Frontal cortex (tissue), 4 donors: ENCODE data around the gene HTR3B. TPM values are rescaled to one million over a fixed set of nuclear protein-coding genes. Genes with fewer than 3 reads are reported as not detected.

Source experiments
- DNase-seq, 2 donors: peaks; one replicate each; pipeline ENCODE4 v3.0.0; 2012; ENCODE audit warnings: low spot score in 2 of 2
- FAIRE-seq: peaks from 2 replicates; lab custom pipeline; 2012; peaks lifted over from hg19 to GRCh38; lab: Jason Lieb, UNC
- small RNA-seq: library from RNA; depleted of rRNA; stranded (forward); fragments of <200 nt; gene quantifications from one replicate; pipeline ENCODE3, GENCODE V24; 2014
- total RNA-seq: library from RNA; depleted of rRNA; stranded (reverse); fragments of >200 nt; gene quantifications from one replicate; pipeline ENCODE4 v1.2.3, GENCODE V29; 2014
- donor health status: control.
- donor health status: control.
- donor health status: control.

HTR3B gene
- total RNA-seq, 1 donor from 2014 or later, result 0.41 TPM

- FAIRE-seq, result no peak
- no peak for DNase-seq
Measured at GRCh38 chr11:113985906-113986305, 81.3 kb downstream of the HTR3B start.

GRCh38 chr11:113986351-113987140 is 82.0 kb downstream of the HTR3B start:
- FAIRE-seq, result no peak
- DNase-seq, result no peak

- no peak for FAIRE-seq
Measured at GRCh38 chr11:113989381-113989780, 84.8 kb downstream of the HTR3B start.

GRCh38 chr11:113989916-113990315 is 85.3 kb downstream of the HTR3B start:
- FAIRE-seq (no peak), DNase-seq (no peak)

More at GRCh38 chr11:113989381-113989780, 84.8 kb downstream of the HTR3B start:
- DNase-seq, result no peak

- no peak for FAIRE-seq
- DNase-seq, result no peak
Measured at GRCh38 chr11:113991170-113991569, 86.6 kb downstream of the HTR3B start.

- FAIRE-seq, result no peak
- DNase-seq, result peak in 1 of 2 donors; percentile 39
Measured at GRCh38 chr11:113991718-113992458, 87.3 kb downstream of the HTR3B start.

GRCh38 chr11:113992459-113993110 is 88.0 kb downstream of the HTR3B start:
- FAIRE-seq, result no peak
- DNase-seq, result no peak

- peak; percentile 20 to 39 for DNase-seq
- FAIRE-seq, result no peak
Measured at GRCh38 chr11:113994077-113994954, 89.7 kb downstream of the HTR3B start.

Small RNA genes within 50 kb of the gene (small RNA-seq; reads per million reads assigned to genes)
- gene RNU6-1107P, result not detected

Other genes starting within 250 kb of the HTR3B start
- gene TMPRSS5, start 198.5 kb upstream of the HTR3B start, total RNA-seq, result 0.41 TPM
- gene ZW10, start 131.1 kb upstream of the HTR3B start, total RNA-seq, result 12.6 TPM
- not detected for gene CLDN25, start 125.0 kb upstream of the HTR3B start, total RNA-seq
- 28.1 TPM for gene USP28, start 29.2 kb upstream of the HTR3B start, total RNA-seq
- gene HTR3A, start 70.3 kb downstream of the HTR3B start, total RNA-seq, result 1.2 TPM
- gene ZBTB16, start 154.9 kb downstream of the HTR3B start, total RNA-seq, result 3.7 TPM